Tibial nerve (tissue), 4 donors: Measurements from ENCODE around the gene CYP4F12. TPM values are rescaled to one million over a fixed set of nuclear protein-coding genes. Genes with fewer than 3 reads are reported as not detected.

ENCODE experiments used
- DNase-seq, 2 donors: peaks; one replicate each; pipeline ENCODE4 v3.0.0-alpha.2; 2019; ENCODE audit warnings: low spot score in 2 of 2
- H3K27ac ChIP-seq, 4 donors: fragments of 200-600 bp; sonication (generic) in 3 of 4; one replicate each; pipeline ENCODE4 v1.5.1; 2017 to 2019; ENCODE audit warnings: mild to moderate bottlenecking in 1 of 4
- H3K27me3 ChIP-seq, 2 donors: fragments of 200-600 bp; sonication (generic) in 1 of 2; one replicate each; pipeline versions ENCODE4 v1.5.1 to v1.6.0; 2017 to 2019
- H3K36me3 ChIP-seq, 3 donors: fragments of 200-600 bp; sonication (generic); one replicate each; pipeline ENCODE4 v1.5.1; 2018 to 2019
- H3K4me1 ChIP-seq, 4 donors: fragments of 200-600 bp; sonication (generic) in 3 of 4; one replicate each; pipeline ENCODE4 v1.5.1; 2017 to 2019
- H3K4me3 ChIP-seq, 4 donors: fragments of 200-600 bp; sonication (generic) in 3 of 4; one replicate each; pipeline ENCODE4 v1.5.1; 2017 to 2019; ENCODE audit warnings: mild to moderate bottlenecking in 1 of 4, moderate library complexity in 1 of 4
- H3K9me3 ChIP-seq, 4 donors: fragments of 200-600 bp; sonication (generic) in 3 of 4; one replicate each; pipeline ENCODE4 v1.5.1; 2017 to 2019
- EP300 ChIP-seq, 2 donors: sonication (generic); formaldehyde crosslinking; IDR thresholded peaks; one replicate each; pipeline ENCODE4 v1.6.1; 2017; ENCODE audit warnings: antibody characterized with exemption in 2 of 2, mild to moderate bottlenecking in 1 of 2
- POLR2A ChIP-seq, 2 donors: fragments of 450-650 bp; IDR thresholded peaks; one replicate each; pipeline ENCODE4 v1.6.1; 2017; ENCODE audit warnings: antibody characterized with exemption in 2 of 2, mild to moderate bottlenecking in 2 of 2, moderate library complexity in 2 of 2
- WGBS, 2 donors: methylation state at CpG; one replicate each; pipeline ENCODE4 v1.1.5; 2018; 5-methylcytosine and 5-hydroxymethylcytosine counted together
- total RNA-seq, 4 donors: library from RNA; depleted of rRNA; stranded (reverse); fragments of >200 nt; gene quantifications; one replicate each; pipeline ENCODE4 v1.1.0, GENCODE V29; 2016
- TF ChIP-seq, protein P1 (sequence below), 5 experiments: fragments of 200-600 bp in 3 of 5; fragments of 450-650 bp in 2 of 5; sonication (generic) in 3 of 5; IDR thresholded peaks; one replicate each; pipeline ENCODE4 v1.5.1; 2016 to 2019; ENCODE audit warnings: antibody characterized with exemption in 5 of 5, mild to moderate bottlenecking in 3 of 5, moderate library complexity in 2 of 5

CYP4F12 gene
- total RNA-seq, 4 donors from 2014 or later, result 12.6 to 62.0 (median 50.4) TPM

GRCh38 chr19:15717809-15718208 is 44.9 kb downstream of the CYP4F12 start:
- no peak for TF ChIP-seq POLR2A (IDR thresholded peaks at IDR 0.05)
- TF ChIP-seq, protein P1, sequence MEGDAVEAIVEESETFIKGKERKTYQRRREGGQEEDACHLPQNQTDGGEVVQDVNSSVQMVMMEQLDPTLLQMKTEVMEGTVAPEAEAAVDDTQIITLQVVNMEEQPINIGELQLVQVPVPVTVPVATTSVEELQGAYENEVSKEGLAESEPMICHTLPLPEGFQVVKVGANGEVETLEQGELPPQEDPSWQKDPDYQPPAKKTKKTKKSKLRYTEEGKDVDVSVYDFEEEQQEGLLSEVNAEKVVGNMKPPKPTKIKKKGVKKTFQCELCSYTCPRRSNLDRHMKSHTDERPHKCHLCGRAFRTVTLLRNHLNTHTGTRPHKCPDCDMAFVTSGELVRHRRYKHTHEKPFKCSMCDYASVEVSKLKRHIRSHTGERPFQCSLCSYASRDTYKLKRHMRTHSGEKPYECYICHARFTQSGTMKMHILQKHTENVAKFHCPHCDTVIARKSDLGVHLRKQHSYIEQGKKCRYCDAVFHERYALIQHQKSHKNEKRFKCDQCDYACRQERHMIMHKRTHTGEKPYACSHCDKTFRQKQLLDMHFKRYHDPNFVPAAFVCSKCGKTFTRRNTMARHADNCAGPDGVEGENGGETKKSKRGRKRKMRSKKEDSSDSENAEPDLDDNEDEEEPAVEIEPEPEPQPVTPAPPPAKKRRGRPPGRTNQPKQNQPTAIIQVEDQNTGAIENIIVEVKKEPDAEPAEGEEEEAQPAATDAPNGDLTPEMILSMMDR (IDR thresholded peaks at IDR 0.05), result no peak
- no peak for TF ChIP-seq EP300 (IDR thresholded peaks at IDR 0.05)
- Histone ChIP-seq H3K36me3 (no peaks in the 10 kb centered on the region), H3K4me1 (no peaks in the 10 kb centered on the region), H3K9me3 (peaks cover 0 to 3% (median 0%) of the 10 kb centered on the region in 4 donors), H3K4me3 (no peak overlapping the region), H3K27ac (no peak overlapping the region), H3K27me3 (no peaks in the 10 kb centered on the region)
- whole genome bisulfite sequencing, 2 donors, result 6 to 20% methylated on average over 3 to 6 of the region's 6 CpGs
- DNase-seq, result no peak

DNA sequence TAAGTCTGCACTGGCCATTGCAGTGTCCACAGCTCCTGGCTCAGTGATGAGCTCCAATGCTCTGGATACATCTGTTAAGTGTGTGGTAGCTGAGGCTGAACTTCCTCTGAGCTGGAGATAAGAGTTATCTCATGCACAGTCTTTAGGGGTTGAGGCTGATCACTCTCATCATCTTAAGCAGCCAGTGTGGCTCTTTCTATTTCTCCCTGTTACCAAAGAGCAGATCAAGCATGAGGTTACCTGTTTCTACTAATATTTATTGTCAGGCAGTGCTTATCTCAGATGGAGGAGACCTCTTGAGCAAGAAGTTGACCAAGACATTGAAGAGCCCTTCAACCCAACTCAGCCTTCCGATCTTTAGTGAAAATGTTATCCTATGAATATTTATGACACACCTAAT is 48.4 kb downstream of the CYP4F12 start:
- Histone ChIP-seq H3K27me3 (peaks cover 0 to 8% of the 10 kb centered on the region in 2 donors), H3K36me3 (no peaks in the 10 kb centered on the region), H3K4me1 (no peaks in the 10 kb centered on the region), H3K9me3 (peaks cover 0 to 3% (median 0%) of the 10 kb centered on the region in 4 donors), H3K27ac (no peak overlapping the region), H3K4me3 (no peak overlapping the region)
- 73 to 93% methylated on average over 1 of the region's 1 CpG for WGBS, 2 donors
- no peak for DNase-seq
- TF ChIP-seq POLR2A (IDR thresholded peaks at IDR 0.05) (no peak), EP300 (IDR thresholded peaks at IDR 0.05) (no peak)
- TF ChIP-seq, protein P1 (IDR thresholded peaks at IDR 0.05), result no peak

DNA sequence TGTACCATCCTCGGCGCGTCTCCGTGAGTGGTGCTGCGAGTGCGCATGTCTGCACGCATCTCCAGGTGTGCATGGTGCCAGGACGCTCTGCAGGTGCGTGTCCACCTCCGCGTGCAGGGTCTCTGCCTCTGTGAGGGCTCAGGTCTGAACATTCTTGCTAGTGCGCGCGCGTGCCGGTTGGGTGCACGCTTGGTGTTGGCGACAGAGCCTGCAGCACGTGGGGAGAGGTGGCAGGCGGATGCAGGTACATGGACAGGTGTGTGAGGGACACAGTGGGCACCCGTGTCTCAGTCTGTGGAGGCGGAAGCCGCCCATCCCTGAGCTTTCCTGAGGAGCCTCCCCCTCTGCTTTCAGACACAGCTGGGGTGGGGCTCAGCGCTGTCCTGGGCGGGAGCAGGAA is 50.1 kb downstream of the CYP4F12 start:
- Histone ChIP-seq H3K27ac (no peak overlapping the region), H3K9me3 (peaks cover 0 to 3% (median 0%) of the 10 kb centered on the region in 4 donors), H3K4me3 (no peak overlapping the region), H3K36me3 (no peaks in the 10 kb centered on the region), H3K4me1 (no peaks in the 10 kb centered on the region), H3K27me3 (peaks cover 0 to 8% of the 10 kb centered on the region in 2 donors)
- no peak for DNase-seq
- 20 to 44% methylated on average over 10 to 25 of the region's 25 CpGs for WGBS, 2 donors
- TF ChIP-seq, protein P1 (IDR thresholded peaks at IDR 0.05), result no peak
- TF ChIP-seq EP300 (IDR thresholded peaks at IDR 0.05) (no peak), POLR2A (IDR thresholded peaks at IDR 0.05) (no peak)

- peaks cover 0 to 8% of the 10 kb centered on the region in 2 donors for H3K27me3 ChIP-seq
- H3K9me3 ChIP-seq, result no peaks in the 10 kb centered on the region
- no peaks in the 10 kb centered on the region for H3K36me3 ChIP-seq
- no peaks in the 10 kb centered on the region for H3K4me1 ChIP-seq
- WGBS, 2 donors, result 73 to 79% methylated on average over 5 of the region's 5 CpGs
- no peak within 1 kb of the TSS for H3K4me3 ChIP-seq
- DNase-seq, result no peak
- no peak within 1 kb of the TSS for H3K27ac ChIP-seq
- TF ChIP-seq POLR2A (IDR thresholded peaks at IDR 0.05), result no peak
- no peak for TF ChIP-seq EP300 (IDR thresholded peaks at IDR 0.05)
- TF ChIP-seq, protein P1 (IDR thresholded peaks at IDR 0.05), result no peak
Measured at GRCh38 chr19:15727724-15728123, 54.8 kb downstream of the CYP4F12 start, which contains the start of gene OR10H2. Gene OR10H2, plus strand, starts transcription at chr19:15728024. Its CDS starts 20 bp downstream, at chr19:15728044.

DNA sequence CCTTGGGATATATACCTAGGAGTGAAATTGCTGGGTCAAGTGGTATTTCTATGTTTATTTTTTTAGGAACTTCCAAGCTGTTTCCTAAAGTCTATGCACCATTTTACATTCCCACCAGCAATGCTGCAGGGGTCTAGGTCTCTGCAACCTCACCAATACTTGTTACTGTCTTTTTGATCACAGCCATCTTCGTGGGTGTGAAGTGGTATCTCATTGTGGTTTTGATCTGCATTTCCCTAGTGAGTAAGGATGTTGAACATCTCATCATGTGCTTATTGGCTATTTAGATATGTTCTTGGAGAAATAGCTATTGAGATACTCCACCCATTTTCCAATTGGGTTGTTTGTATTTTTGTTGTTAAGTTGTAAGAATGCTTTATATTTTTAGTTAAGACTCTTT is 57.7 kb downstream of the CYP4F12 start:
- WGBS, 2 donors, result 28 to 29% methylated on average over 1 of the region's 1 CpG

DNA sequence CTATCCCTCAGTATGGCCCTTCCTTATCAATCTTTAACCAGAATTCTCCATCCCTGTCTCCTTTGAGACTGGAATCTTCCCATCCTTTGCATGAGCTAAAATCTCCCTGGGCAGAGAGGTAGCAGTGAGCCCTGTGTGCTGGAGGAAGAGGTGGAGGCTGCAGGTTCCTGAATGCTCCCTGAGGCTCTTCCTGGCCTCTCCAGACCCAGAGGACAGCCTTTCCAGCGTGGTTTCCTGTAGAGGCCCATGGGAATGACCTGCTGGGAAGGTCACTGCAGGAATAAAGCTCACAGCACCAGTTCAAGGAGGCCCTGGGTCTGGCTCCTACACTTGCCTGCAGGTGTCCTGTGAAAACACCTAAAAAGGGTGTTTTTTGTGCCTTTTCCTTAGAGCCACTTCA is 59.5 kb downstream of the CYP4F12 start:
- Histone ChIP-seq H3K4me1 (no peaks in the 10 kb centered on the region), H3K27ac (no peak overlapping the region), H3K36me3 (no peaks in the 10 kb centered on the region), H3K27me3 (no peaks in the 10 kb centered on the region), H3K9me3 (no peaks in the 10 kb centered on the region), H3K4me3 (no peak overlapping the region)
- WGBS, 2 donors, result 20 to 21% methylated on average over 1 of the region's 1 CpG
- DNase-seq, result no peak
- TF ChIP-seq POLR2A (IDR thresholded peaks at IDR 0.05) (no peak), EP300 (IDR thresholded peaks at IDR 0.05) (no peak)
- TF ChIP-seq, protein P1 (IDR thresholded peaks at IDR 0.05), result no peak

More for the DNA sequence above, 57.7 kb downstream of the CYP4F12 start:
- Histone ChIP-seq H3K27me3 (no peaks in the 10 kb centered on the region), H3K36me3 (no peaks in the 10 kb centered on the region), H3K4me1 (no peaks in the 10 kb centered on the region), H3K4me3 (no peak overlapping the region), H3K9me3 (no peaks in the 10 kb centered on the region), H3K27ac (no peak overlapping the region)
- TF ChIP-seq EP300 (IDR thresholded peaks at IDR 0.05), result no peak
- DNase-seq, result no peak
